Measurements from ENCODE around the gene NPC1L1. TPM values are rescaled to one million over a fixed set of nuclear protein-coding genes. Genes with fewer than 3 reads are reported as not detected.

NPC1L1 gene
- total RNA-seq, 2 donors from 2014 or later = not detected

DNA sequence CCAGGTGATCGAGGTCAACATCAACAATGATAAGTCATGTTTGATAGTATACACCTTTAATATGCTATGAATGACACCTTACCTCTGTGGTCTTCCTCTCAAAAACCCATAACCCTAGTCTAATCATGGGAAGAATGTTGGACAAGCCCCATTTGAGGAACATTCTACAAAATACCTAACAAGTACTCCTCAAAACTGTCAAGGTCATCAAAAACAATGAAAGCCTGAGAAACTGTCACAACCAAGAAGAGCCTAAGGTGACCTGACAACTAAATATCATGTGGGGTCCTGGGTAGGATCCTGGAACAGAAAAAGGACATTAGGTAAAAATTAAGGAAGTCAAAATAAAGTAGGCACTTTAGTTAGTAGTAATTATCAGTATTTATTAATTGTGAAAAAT, 44.7 kb downstream of the NPC1L1 start:
- TF ChIP-seq CTCF (IDR thresholded peaks at IDR 0.05) = no peak
- H3K9me3 ChIP-seq = no peaks in the 10 kb centered on the region
- no peaks in the 10 kb centered on the region for H3K4me1 ChIP-seq

DNA sequence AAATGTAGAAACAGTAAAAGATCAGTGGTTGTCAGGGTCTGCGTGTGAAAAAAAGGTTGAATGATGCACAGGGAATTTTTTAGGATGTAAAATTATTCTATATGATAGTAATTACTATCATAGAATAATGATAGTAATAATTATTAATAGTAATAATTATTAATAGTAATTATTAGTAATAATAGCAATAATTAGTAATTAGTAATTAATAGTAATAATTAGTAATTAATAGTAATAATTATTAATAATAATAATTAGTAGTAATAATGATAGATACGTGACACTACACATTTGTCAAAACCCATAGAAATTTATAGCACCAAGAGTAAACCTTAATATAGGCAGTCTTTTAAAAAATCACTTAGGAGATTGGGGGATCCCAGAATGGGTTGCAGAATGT, 46.2 kb downstream of the NPC1L1 start:
- H3K9me3 ChIP-seq = no peaks in the 10 kb centered on the region
- H3K27ac ChIP-seq = no peak overlapping the region
- no peak overlapping the region for H3K4me3 ChIP-seq
- no peak for TF ChIP-seq CTCF (IDR thresholded peaks at IDR 0.05)
- no peaks in the 10 kb centered on the region for H3K4me1 ChIP-seq
- no peaks in the 10 kb centered on the region for H3K36me3 ChIP-seq
- DNase-seq (ENCODE audit: low spot score) = no peak
- H3K27me3 ChIP-seq = no peaks in the 10 kb centered on the region

More for the DNA sequence above, 44.7 kb downstream of the NPC1L1 start:
- Histone ChIP-seq H3K27me3 (no peaks in the 10 kb centered on the region), H3K27ac (no peak overlapping the region), H3K4me3 (no peak overlapping the region), H3K36me3 (no peaks in the 10 kb centered on the region)
- no peak for DNase-seq (ENCODE audit: low spot score)

GRCh38 chr7:44491229-44491628, 49.9 kb downstream of the NPC1L1 start:
- H3K36me3 ChIP-seq = no peaks in the 10 kb centered on the region
- peak overlapping the region; percentile 97 to 98 for H3K27ac ChIP-seq
- H3K4me1 ChIP-seq = peaks cover 0 to 34% of the 10 kb centered on the region in 2 donors
- no peaks in the 10 kb centered on the region for H3K9me3 ChIP-seq
- H3K27me3 ChIP-seq = no peaks in the 10 kb centered on the region
- no peak for DNase-seq (ENCODE audit: low spot score)
- peak overlapping the region; percentile 94 to 96 for H3K4me3 ChIP-seq
- TF ChIP-seq CTCF (IDR thresholded peaks at IDR 0.05) = no peak

GRCh38 chr7:44490351-44491200, 50.6 kb downstream of the NPC1L1 start, which contains the start of gene NUDCD3:
Gene NUDCD3, minus strand, starts transcription at chr7:44490658. Its CDS starts 58 bp downstream, at chr7:44490600.
- H3K27me3 ChIP-seq = no peaks in the 10 kb centered on the region
- no peaks in the 10 kb centered on the region for H3K36me3 ChIP-seq
- peak; percentile 82 for DNase-seq (ENCODE audit: low spot score)
- peak within 1 kb of the TSS; percentile 94 to 96 for H3K4me3 ChIP-seq
- H3K27ac ChIP-seq = peak within 1 kb of the TSS; percentile 97 to 98
- H3K4me1 ChIP-seq = peaks cover 0 to 41% of the 10 kb centered on the region in 2 donors
- H3K9me3 ChIP-seq = no peaks in the 10 kb centered on the region
- peak in 1 of 2 donors; percentile 51 for TF ChIP-seq CTCF (IDR thresholded peaks at IDR 0.05)

DNA sequence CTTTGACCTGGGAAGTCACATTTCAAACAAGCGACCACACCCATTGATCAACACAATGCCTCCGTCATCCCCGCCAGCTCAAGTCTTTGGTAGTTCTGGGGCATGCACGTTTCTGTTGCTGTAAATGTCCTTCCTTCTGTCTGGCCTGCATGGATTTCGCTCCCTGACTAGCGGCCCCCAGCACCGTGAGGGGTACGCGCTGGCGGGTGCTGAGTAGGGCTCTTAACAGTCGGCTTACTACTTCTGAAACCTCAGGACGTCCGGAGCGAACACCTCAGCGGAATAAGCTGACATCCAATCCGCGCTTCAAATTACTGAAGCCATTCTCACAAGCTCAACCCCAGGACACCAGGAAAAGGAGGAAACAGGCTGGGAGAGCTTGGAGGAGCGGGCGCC, 51.2 kb downstream of the NPC1L1 start:
- DNase-seq (ENCODE audit: low spot score) = no peak
- Histone ChIP-seq H3K9me3 (no peaks in the 10 kb centered on the region), H3K36me3 (no peaks in the 10 kb centered on the region), H3K27ac (peak overlapping the region; percentile 97 to 98), H3K4me3 (peak overlapping the region; percentile 94 to 96), H3K4me1 (peaks cover 0 to 47% of the 10 kb centered on the region in 2 donors), H3K27me3 (no peaks in the 10 kb centered on the region)
- no peak for TF ChIP-seq CTCF (IDR thresholded peaks at IDR 0.05)

Measured in right atrium auricular region (tissue), 2 donors.